ENCODE data around the gene ATXN7L1. TPM values are rescaled to one million over a fixed set of nuclear protein-coding genes. Genes with fewer than 3 reads are reported as not detected.

Gene ATXN7L1
- total and polyA plus RNA-seq, 2 of the 4 experiments (the other 2 are of a cell fraction), result 3.5 to 4.3 TPM

DNA sequence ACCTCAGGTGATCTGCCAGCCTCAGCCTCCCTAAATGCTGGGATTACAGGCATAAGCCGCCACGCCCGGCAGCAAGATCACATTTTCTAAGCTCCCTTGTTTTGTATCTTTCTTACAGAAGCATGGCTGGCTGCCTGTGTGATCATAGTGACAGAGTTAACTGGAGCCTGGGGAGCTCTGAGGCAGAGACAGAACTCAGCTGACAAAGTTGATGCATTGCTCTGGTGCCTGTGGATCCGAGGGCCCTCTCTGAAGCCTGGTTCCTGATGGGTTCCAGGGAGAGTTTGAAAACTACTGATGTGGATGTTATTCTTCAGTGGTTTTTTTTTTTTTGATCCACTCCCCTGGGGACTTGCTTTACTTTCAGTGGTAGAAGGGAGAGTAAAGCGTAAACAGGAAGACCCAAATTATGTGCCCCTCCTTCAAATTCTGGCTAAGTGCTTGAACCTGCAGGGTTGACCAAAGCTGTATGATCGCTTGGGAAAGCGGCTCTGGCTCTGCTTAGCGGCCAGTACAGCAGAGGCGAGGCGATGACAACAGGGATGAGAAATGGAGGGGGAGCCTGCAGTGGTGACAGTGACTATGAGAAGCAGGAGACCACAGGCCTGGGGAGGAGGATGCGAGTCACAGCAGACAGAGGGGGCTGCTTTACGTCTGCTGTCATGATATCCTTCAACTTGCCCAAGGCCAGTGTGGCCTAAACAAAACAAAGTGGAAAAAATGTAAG, 288.3 kb downstream of the ATXN7L1 start (continued):
- TF ChIP-seq, protein P1, sequence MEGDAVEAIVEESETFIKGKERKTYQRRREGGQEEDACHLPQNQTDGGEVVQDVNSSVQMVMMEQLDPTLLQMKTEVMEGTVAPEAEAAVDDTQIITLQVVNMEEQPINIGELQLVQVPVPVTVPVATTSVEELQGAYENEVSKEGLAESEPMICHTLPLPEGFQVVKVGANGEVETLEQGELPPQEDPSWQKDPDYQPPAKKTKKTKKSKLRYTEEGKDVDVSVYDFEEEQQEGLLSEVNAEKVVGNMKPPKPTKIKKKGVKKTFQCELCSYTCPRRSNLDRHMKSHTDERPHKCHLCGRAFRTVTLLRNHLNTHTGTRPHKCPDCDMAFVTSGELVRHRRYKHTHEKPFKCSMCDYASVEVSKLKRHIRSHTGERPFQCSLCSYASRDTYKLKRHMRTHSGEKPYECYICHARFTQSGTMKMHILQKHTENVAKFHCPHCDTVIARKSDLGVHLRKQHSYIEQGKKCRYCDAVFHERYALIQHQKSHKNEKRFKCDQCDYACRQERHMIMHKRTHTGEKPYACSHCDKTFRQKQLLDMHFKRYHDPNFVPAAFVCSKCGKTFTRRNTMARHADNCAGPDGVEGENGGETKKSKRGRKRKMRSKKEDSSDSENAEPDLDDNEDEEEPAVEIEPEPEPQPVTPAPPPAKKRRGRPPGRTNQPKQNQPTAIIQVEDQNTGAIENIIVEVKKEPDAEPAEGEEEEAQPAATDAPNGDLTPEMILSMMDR (conservative IDR thresholded peaks at IDR 0.05; ENCODE audit: low read depth, low read length), result no peak
- TF ChIP-seq SMC3 (IDR thresholded peaks at IDR 0.05; ENCODE audit: low read depth, low read length) (no peak), CEBPB (IDR thresholded peaks at IDR 0.05; ENCODE audit: low read depth, low read length) (no peak), CHD1 (IDR thresholded peaks at IDR 0.05; ENCODE audit: low read depth, low read length) (no peak), FOS (IDR thresholded peaks at IDR 0.05; ENCODE audit: low read depth, low read length) (no peak)

Data from IMR-90 (cell line).